ENCODE measurements around the gene APOBEC3F.

Gene APOBEC3F

GRCh38 chr22:39098026-39098425 is 57.4 kb downstream of the APOBEC3F start:
- Histone ChIP-seq H3K4me3 (ENCODE audit: low read depth in 1 of 2, low read length in 2 of 2) (no peak overlapping the region), H3K27ac (ENCODE audit: low read length) (no peak overlapping the region), H3K36me3 (ENCODE audit: control insufficient read depth in 1 of 2, insufficient read depth in 2 of 2, low read length in 2 of 2) (no peaks in the 10 kb centered on the region), H3K27me3 (ENCODE audit: low read depth, low read length) (no peaks in the 10 kb centered on the region), H3K9me3 (ENCODE audit: control insufficient read depth in 1 of 2, low read length in 2 of 2) (no peaks in the 10 kb centered on the region), H3K4me1 (ENCODE audit: control insufficient read depth in 1 of 2, insufficient read depth in 2 of 2, low read length in 2 of 2) (peaks cover 0 to 4% of the 10 kb centered on the region in 2 donors)

- no peaks in the 10 kb centered on the region for H3K36me3 ChIP-seq (ENCODE audit: control insufficient read depth in 1 of 2, insufficient read depth in 2 of 2, low read length in 2 of 2)
- no peak overlapping the region for H3K27ac ChIP-seq (ENCODE audit: low read length)
- H3K4me3 ChIP-seq (ENCODE audit: low read depth in 1 of 2, low read length in 2 of 2) = no peak overlapping the region
- no peaks in the 10 kb centered on the region for H3K27me3 ChIP-seq (ENCODE audit: low read depth, low read length)
- H3K9me3 ChIP-seq (ENCODE audit: control insufficient read depth in 1 of 2, low read length in 2 of 2) = no peaks in the 10 kb centered on the region
- H3K4me1 ChIP-seq (ENCODE audit: control insufficient read depth in 1 of 2, insufficient read depth in 2 of 2, low read length in 2 of 2) = peaks cover 0 to 4% of the 10 kb centered on the region in 2 donors
Observed at GRCh38 chr22:39098576-39098975, 57.9 kb downstream of the APOBEC3F start.

DNA sequence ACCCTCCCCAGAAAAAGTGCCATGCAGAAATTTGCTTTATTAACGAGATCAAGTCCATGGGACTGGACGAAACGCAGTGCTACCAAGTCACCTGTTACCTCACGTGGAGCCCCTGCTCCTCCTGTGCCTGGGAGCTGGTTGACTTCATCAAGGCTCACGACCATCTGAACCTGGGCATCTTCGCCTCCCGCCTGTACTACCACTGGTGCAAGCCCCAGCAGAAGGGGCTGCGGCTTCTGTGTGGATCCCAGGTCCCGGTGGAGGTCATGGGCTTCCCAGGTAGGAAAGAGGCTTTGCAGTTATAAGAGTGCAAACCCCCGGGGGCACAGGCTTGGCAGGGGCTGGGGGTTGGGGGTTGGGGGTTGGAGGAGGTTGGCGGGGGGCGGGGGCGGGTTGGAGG is 60.6 kb downstream of the APOBEC3F start:
- Histone ChIP-seq H3K4me3 (ENCODE audit: low read depth in 1 of 2, low read length in 2 of 2) (no peak overlapping the region), H3K27ac (ENCODE audit: low read length) (no peak overlapping the region), H3K27me3 (ENCODE audit: low read depth, low read length) (no peaks in the 10 kb centered on the region), H3K9me3 (ENCODE audit: control insufficient read depth in 1 of 2, low read length in 2 of 2) (no peaks in the 10 kb centered on the region), H3K36me3 (ENCODE audit: control insufficient read depth in 1 of 2, insufficient read depth in 2 of 2, low read length in 2 of 2) (no peaks in the 10 kb centered on the region), H3K4me1 (ENCODE audit: control insufficient read depth in 1 of 2, insufficient read depth in 2 of 2, low read length in 2 of 2) (peaks cover 0 to 4% of the 10 kb centered on the region in 2 donors)

DNA sequence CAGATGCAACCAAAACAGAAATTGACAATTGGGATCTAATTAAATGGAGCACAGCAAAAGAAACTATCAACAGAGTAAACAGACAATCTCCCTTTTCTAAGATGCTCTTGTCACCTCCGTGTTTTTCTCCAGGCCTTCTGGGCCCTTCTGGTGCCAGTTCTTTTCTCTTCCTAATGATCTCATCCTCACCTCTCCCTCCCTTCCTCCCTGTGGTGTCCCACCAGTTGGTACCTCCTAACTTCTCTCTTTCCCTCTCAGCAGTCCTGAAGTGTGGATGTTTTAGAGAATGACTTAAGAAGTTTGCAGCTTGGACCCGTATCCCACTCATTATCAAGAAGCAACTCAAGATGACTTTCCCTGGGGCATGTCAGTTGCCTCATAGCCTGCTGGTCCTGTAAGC is 62.8 kb downstream of the APOBEC3F start:
- no peaks in the 10 kb centered on the region for H3K27me3 ChIP-seq (ENCODE audit: low read depth, low read length)
- H3K4me1 ChIP-seq (ENCODE audit: control insufficient read depth in 1 of 2, insufficient read depth in 2 of 2, low read length in 2 of 2) = no peaks in the 10 kb centered on the region
- H3K4me3 ChIP-seq (ENCODE audit: low read depth in 1 of 2, low read length in 2 of 2) = no peak overlapping the region

More for the DNA sequence above, 62.8 kb downstream of the APOBEC3F start:
- Histone ChIP-seq H3K9me3 (ENCODE audit: control insufficient read depth in 1 of 2, low read length in 2 of 2) (no peaks in the 10 kb centered on the region), H3K27ac (ENCODE audit: low read length) (no peak overlapping the region), H3K36me3 (ENCODE audit: control insufficient read depth in 1 of 2, insufficient read depth in 2 of 2, low read length in 2 of 2) (no peaks in the 10 kb centered on the region)

All from muscle layer of duodenum (tissue), 2 donors.